NOMO-1 treated with dmso at 0.1 percent for 144 hours (cell line): ENCODE measurements around the gene SNX10.

Source experiments
- DNase-seq: peaks from one replicate; lab custom pipeline; 2025; ENCODE audit not compliant: unreplicated experiment; lab: John Stamatoyannopoulos, UW

SNX10 gene

DNA sequence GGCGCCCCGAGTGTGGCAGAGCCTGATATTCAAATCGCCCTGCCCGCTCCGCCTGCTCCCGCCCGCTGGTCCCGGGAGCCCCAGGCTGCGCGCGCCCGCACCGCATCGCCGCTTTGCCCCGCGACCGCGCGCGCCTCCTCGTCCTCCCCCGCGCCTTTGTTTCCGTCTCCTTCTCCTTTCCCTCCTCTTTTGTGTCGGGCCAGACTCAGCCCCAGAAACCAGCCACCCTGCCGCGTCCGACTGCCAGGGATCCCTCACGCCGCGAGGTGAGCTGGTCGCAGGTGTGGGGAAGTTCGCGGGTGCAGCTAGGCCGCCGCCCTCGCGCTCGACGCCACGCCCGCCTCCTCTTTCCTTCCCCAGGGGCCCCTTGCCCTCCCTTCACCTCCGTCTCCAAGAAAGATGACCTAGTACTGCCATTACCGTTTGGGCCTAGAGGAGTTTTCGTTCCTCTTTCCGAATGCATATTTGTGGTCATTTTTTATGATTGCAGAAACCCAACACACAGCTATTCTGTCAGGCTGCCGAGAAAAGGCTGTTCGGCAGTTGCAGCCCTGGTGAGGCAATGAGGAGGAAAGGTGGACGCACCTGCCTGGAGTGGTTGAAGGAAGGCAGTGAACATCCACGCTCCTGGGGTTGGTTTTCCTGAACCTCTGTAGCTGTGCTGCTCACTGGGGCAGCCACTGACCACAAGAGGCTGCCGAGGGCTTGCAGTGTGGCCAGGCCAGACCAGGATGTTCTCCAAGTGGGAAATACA, 107.3 kb downstream of the SNX10 start:
- DNase-seq = peak; percentile 97

DNA sequence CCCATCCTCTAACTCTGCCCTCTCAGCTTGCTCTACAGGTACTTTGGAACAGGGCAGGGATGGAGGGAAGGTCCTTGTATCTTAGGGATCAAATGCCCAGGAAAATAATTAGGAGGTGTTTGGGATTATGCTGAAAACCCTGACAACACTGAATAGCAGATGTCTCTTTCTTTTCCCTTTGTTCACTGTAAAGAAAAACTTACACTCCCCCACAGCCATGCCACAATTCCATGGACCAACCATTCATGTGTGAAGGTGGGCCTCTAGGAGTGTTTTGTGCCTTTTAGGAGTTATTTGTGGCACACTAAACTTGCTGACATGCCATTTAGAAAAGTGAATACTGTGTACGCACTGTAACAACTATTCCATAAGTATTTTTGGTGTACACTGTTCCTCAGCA, 108.1 kb downstream of the SNX10 start:
- DNase-seq = no peak

DNA sequence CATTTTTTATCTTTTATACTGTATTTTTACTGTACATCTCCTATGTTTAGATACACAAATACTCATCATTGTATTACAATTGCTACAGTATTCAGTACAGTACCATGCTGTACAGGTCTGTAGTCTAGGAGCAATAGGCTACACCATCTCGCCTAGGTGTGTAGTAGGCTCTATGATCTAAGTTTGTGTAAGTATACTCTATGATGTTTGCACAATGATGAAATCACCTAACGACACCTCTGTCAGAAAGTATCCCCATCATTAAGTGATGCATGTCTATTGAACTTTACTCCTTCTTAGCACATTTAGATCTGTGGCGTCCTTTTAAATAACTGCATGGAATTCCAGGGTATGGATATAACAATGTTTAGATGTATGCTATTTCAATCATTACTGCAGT, 112.0 kb downstream of the SNX10 start:
- DNase-seq = no peak

DNA sequence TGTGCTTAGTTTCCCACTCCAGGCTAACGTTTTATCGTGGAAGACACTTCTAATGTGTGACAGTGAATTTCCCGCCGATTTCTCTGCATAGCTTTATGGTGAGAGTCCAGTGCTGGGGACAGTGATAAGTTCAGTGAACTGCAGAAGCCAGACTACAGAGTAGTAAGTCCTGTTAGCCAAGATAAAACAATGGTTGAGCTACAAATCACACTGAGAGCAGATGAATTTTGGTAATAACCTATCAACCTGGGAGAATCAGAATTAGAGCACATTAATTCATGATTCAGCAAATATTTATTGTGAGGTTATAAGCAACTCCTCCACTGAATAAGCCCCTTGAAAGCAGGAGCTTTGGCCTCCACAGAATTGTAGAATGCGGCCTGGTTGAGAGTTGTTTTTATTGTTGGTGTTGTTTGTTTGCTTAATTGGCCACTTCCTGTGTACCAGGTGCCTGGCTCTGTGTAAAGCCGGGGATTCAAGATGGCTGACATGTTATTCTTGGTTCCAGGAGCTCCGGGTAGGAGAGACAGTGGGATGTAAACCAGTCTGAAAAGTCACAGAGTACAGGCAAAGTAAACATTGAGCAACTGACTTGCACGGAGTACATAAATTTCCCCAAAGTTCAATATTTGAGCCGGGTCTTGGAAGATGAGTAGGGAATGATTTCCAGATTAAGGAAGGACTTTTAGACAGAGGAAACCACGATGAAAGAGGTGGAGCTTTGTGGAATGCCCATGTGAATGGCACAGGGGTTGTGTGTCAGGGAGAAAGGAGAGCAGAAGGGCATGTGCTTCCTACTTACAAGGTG, 112.7 kb downstream of the SNX10 start:
- no peak for DNase-seq

DNA sequence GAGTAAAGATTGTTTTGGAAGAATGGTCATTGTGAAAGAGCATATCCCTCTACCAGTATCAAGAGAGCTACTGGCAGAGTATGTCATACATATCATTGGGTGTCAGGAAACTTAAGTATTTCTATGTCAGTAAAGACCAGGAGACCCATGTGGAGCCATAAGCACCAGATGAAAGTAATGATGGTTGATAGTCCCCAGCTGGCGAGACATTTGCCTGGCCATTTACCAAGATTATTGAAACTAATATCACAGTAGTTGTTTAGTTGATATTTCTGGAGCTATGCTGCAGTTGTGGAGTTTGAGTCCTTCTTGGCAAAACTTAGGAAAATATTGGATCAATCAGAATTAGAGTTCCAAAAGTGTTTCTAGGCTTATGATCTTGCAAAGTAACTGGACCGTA, 114.8 kb downstream of the SNX10 start:
- DNase-seq = no peak

DNA sequence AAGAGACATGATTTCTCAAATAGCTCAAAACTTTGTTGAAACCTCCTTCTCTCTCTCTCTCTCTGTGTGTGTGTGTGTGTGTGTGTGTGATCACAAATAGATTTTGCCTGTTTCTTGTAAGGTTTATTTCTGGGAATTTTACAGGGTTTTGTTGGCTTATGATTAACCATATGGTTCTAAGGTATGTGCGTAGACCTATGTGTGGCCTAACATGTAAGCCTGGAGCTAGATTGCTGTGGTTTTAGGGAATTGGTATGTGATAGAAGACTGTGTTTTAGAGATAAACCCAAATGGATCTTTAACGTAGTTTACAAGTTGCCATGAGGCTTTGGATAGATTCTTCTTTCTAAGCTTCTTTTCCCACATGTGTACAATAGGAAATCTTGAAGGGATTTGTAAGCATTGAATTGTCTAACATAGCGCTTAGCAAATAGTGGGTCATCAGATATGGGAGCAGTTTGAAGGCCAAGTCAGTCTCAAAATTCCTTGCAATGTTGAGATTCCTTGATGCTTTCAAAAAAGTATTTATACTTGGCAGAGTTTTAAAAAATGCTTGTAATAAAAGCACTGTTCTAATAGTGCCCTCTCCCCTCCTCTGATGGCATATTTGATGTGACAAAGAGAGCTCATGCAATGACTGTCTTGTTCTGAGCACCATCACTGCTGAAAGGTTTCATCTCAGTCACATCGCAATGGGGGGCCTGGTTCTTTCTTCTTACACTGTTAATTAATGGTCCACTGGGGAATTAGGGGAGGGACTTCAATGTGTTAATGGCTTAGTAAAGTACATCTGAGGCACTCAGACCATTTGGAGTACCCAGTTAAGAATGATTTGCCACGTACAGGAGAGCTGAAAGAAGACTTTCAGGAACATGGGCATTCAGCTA, 118.2 kb downstream of the SNX10 start:
- DNase-seq = no peak

DNA sequence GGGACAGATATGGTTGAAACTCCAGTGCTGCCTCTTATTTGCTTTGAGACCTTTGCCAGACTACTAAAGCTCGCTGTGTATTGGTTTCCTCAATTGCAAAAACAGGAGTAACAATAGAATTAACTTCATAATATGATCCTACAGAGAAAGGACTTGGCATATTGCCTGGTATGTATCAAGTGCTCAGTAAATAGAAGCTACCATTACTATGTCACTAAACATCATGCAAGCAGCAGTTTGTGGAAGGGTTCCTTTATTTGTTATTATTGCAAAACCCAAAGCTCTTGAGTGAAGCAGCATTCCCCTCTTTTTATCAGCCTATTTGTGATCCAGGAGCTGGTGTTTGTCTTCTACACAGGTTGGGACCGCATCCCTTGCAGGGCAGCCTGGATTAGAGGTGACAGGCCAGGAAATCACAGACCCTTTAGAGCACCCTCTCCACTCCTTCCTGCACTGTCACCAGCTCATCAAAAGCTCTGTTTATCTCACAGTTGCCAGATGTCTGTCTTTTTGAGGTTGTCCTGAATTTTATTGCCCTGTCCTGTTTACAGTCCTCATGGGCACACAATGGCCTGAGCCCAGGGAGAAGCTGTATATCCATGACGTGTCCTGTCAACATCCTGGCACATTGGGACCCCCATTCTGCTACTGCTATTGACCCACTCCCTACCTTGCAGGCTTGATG, 121.5 kb downstream of the SNX10 start:
- no peak for DNase-seq

DNA sequence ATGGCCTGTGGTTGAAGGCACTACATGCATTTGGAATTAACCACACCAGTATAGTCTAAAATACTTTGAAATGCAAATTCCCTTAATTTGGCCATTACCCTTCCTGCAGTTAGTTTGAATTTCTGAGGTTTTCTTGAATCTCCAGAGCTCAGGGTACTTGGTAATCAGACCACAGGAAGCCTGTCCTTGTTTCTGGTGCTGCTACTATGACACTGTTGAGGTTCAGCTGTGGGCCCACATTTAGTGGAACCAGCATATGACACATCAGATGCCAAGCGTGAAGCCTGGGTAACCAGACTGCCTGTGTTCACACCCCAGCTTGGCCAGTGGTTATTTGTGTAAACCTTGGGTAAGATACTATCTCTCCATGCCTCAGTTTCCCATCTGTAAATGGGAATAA, 124.3 kb downstream of the SNX10 start:
- no peak for DNase-seq

DNA sequence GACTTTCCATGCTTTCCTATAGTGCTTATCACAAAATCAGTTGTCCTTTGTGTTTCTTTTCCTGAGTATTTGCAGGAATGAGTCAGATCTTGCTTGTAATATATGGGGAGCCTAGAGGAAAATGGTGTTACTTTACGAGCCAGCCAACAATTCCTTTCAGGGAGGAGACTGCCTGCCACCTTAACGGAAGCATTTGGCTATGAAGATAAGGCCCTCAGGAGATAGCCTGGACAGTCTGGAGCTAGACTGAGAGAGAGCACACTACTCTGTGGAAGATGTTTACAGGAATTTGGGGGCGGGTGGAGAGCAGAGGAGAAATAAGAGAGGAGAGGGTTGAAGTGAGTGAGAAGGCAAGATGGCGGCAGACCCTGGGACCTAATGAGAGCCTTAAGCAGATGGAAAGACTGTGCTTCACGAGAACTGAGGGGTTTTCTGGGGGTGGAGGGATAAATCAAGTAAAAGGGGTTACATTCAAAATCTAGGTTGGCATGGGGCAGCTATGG, 126.3 kb downstream of the SNX10 start:
- DNase-seq = no peak

DNA sequence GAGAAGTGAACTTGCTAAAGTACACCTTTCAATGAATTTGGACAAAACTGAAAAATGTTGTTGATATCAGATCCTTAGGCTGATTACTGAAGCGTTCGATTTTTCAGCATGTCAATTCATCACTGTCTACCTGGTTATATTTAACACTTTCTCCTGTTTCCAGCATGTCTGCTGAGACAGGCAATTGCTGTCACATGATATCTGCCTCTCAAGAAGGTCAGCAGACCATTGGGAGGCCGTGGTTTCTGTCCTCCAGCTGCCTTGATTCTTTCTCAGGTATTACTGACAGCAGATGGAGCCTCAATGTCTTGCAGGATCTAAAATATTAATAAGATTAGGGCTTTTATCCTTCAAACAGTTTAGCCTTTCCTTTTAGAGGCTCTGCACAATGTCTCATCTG, 127.5 kb downstream of the SNX10 start:
- DNase-seq = no peak

DNA sequence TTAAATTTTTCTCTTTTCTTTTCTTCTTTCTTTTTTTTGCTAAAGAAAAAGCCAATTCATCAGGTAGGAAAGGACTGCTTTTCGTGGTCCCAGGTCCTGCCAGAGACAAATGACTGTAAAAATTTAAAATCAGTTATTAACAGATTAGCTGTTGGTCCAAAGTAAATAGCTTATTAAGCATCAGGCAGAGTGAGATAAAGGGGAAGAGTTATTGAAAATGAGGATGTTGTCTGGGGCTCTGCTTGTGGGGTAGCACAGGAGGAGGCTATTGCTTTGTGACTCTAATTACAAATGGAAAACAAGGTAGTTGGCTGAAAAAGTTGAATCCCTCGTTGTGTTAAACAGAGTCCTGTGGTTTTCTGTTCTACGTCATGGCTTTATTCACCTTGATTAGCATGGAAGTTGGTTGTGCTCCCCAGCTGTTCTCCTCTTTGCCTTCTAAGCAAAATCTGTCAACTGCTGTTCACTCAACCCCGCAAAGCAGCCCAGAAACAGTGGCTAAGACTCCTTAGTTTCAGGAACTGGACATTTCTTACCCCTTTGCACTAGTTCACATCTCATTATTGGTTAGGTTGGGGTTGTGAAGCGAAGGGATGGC, 128.9 kb downstream of the SNX10 start:
- no peak for DNase-seq

DNA sequence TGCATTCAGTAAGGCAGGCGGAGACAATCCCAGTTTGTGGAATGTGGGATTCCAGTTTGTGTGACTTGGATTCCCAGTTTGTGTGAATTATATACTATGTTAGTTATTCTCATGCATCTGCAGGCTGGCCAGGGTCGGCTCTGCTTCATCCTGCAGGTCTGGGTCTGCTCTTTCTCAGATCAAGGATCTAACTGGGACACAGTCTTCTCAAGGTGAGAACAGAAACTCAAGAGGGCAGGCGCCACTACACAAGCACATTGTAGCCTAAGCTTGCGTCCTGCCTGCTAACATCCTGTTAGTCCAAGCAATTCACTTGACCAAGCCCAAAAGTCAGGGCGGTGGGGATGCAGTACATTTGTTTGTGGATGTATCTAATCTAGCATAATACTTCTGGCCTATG, 131.1 kb downstream of the SNX10 start:
- DNase-seq = no peak

DNA sequence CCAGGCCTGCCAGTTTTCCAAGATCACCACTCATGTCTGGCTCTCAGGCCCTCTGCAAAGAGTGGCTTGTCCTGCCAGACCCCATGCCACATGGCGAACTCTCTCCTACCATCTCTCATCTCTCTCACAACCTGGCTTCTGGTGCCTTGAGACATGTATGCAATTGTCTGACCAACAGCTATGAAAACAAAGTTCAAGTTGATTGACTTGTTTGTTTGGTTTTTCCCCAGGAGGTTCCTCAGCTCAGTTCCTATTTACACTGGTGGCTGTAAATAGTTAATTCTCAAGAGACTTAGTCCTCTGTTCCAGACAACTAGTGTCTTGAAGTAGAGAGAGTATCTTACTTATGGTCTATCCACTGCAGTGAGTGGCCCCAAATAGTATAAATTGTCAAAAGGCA, 131.8 kb downstream of the SNX10 start:
- DNase-seq = no peak
